HUDEP-2 (cell line): ENCODE measurements around the gene TANC2.

ENCODE experiments used
- DNase-seq, 76 experiments: peaks; one replicate each; lab custom pipeline; 2025; ENCODE audit not compliant: unreplicated experiment in 76 of 76; lab: John Stamatoyannopoulos, UW

TANC2 gene

GRCh38 chr17:62998665-62999393 is 32.8 kb downstream of the TANC2 start:
- DNase-seq, result no peak

- DNase-seq, result no peak
Measured at GRCh38 chr17:62999736-63000135, 33.7 kb downstream of the TANC2 start.

DNA sequence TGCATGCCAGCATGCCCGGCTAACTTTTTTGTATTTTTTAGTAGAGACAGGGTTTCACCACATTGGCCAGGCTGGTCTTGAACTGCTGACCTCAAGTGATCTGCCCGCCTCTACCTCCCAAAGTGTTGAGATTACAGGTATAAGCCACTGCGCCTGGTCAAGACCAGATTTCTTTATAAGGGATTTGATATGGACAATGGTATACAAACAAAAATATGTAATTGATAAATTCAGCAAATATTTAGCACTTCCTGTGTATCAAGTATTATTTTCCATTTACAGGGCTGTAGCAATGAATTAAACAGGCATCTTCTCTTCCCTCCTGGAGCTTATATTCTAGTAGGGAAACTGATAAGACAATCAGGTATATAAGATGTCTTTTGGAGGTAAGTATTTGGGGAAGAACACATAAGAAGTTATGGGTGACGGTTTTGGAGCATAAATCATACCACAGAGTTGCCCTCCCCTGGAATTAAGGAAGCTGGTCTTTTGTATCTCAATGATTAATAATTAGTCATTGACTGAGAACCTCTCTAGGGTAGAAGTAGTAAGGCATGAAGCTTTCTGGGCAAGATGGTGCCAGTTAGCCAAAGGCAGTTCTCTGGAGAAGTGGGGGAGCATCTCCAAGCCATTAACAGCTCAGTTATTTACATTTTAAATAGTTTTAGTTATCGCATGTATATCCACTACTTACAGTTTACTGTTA is 35.8 kb downstream of the TANC2 start:
- DNase-seq, result no peak

DNA sequence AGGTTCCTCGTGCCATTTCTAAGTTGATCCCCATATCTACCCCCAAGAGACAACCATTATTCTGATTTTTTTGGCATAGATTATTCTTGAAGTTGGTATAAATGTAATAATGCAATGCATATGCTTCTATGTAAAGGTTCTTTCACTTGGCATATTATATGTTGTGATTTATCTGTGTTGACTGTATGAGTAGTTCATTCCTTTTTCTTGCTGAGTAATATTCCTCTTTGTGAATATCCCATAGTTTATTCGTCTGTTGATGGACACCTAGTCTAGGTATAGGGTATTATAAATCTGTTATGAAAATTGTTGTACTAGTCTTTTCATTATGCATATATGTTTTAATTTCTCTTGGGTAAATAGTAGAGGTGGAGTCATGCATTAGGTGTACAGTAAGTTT is 36.6 kb downstream of the TANC2 start:
- DNase-seq, result no peak

DNA sequence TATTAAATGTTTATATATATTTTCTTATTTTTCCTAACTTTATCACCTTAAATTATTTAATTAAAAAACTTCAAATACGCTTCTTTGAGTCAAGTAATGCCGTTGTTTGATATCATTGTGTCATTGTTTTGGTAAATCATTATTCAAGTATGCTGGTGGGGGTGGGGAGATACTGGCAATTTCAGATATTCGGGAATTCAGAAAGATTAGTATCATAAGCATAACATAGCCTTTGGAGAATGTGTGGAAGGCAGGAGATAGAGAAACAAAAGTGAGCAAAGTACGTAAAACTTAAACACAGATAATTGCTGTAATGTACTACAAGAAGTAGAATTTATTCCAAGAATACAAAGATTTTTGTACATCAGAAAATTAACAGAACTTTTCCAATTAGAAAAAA is 49.8 kb downstream of the TANC2 start:
- DNase-seq, result no peak
